Hippocampal formation (tissue), 2 donors: ENCODE measurements around the gene BBOX1.
A peak's percentile ranks its signal among the peaks of the same experiment; 100 is the strongest.
"Not testable (repeated sequence)": the region's sequence is repeated elsewhere in the genome, so short reads cannot be mapped to it uniquely, and the experiment has no call there.

Experiments
- DNase-seq, 2 donors: peaks; one replicate each; lab custom pipeline; 2025; lab: John Stamatoyannopoulos, UW

The BBOX1 gene

GRCh38 chr11:27124514-27125264 lies 84.1 kb downstream of the BBOX1 start:
- DNase-seq, result peak in 1 of 2 donors; percentile 20

- no peak for DNase-seq
Measured at GRCh38 chr11:27129686-27130085, 89.1 kb downstream of the BBOX1 start.

GRCh38 chr11:27130806-27131205 lies 90.2 kb downstream of the BBOX1 start:
- no peak for DNase-seq

- DNase-seq, result not testable (repeated sequence)
Measured at GRCh38 chr11:27135924-27136329, 95.3 kb downstream of the BBOX1 start.

GRCh38 chr11:27138716-27139115 lies 98.1 kb downstream of the BBOX1 start:
- DNase-seq, result no peak

GRCh38 chr11:27139742-27140367 lies 99.2 kb downstream of the BBOX1 start:
- DNase-seq, result no peak

- DNase-seq, result no peak
Measured at GRCh38 chr11:27141576-27141975, 101.0 kb downstream of the BBOX1 start.

GRCh38 chr11:27147916-27148315 lies 107.3 kb downstream of the BBOX1 start:
- DNase-seq, result no peak

- no peak for DNase-seq
Measured at GRCh38 chr11:27148506-27148905, 107.9 kb downstream of the BBOX1 start.

- DNase-seq, result no peak
Measured at GRCh38 chr11:27150098-27150497, 109.5 kb downstream of the BBOX1 start.

- DNase-seq, result no peak
Measured at GRCh38 chr11:27153136-27153535, 112.5 kb downstream of the BBOX1 start.

- DNase-seq, result peak; percentile 17 to 71
Measured at GRCh38 chr11:27158456-27159334, 118.1 kb downstream of the BBOX1 start.

GRCh38 chr11:27159335-27159679 lies 118.7 kb downstream of the BBOX1 start:
- DNase-seq, result no peak

- DNase-seq, result no peak
Measured at GRCh38 chr11:27161071-27161470, 120.5 kb downstream of the BBOX1 start.

GRCh38 chr11:27162237-27162636 lies 121.6 kb downstream of the BBOX1 start:
- DNase-seq, result no peak

- no peak for DNase-seq
Measured at GRCh38 chr11:27166130-27166529, 125.5 kb downstream of the BBOX1 start.

GRCh38 chr11:27171376-27171958 lies 130.9 kb downstream of the BBOX1 start:
- no peak for DNase-seq

- DNase-seq, result no peak
Measured at GRCh38 chr11:27173545-27173944, 132.9 kb downstream of the BBOX1 start.

- no peak for DNase-seq
Measured at GRCh38 chr11:27174021-27174420, 133.4 kb downstream of the BBOX1 start.

GRCh38 chr11:27174672-27175210 lies 134.1 kb downstream of the BBOX1 start:
- no peak for DNase-seq

- DNase-seq, result not testable (repeated sequence)
Measured at GRCh38 chr11:27175562-27175961, 134.9 kb downstream of the BBOX1 start.
